Fibroblast of gingiva (primary cell): ENCODE measurements around the gene HORMAD2.

Source experiments
- DNase-seq: peaks from one replicate; pipeline ENCODE4 v3.0.0-alpha.2; 2011; ENCODE audit warnings: low read depth

Gene HORMAD2

DNA sequence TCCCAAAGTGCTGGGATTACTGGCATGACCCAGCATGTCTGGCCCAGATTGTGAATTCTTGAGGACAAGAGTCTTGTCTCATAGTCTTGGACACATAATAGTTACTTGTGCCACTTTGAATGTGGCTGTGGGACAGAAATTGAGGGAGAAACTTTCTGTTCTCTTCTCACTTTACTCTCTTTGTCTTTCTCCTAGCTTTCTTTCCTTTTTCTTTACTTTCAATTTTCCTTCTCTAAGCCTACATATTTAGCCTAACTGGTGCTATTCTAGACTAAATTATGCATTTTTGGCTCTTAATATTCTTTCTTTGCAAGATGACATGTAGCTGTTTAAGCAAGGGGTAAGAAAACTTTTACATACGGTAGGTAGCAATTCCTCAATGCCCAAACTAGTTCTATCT is 33.2 kb downstream of the HORMAD2 start:
- DNase-seq = no peak

DNA sequence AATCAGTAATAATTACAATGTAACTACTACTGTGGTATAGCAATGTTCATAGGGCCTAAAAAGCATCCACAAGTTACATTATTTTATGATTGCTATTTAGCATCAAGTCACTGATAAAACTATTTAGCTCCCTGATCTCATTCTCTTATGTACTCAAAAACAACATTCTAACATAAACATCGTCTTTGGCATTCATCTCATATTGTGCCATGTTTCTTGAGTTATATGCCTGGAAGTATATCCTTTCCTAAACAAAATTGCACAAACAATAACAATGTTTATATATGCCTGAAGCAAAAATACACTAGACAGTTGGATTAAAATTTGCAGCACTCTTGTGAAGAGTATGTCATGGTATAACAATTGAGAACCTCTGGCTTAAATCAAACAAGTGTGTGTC is 34.1 kb downstream of the HORMAD2 start:
- peak; percentile 35 for DNase-seq

DNA sequence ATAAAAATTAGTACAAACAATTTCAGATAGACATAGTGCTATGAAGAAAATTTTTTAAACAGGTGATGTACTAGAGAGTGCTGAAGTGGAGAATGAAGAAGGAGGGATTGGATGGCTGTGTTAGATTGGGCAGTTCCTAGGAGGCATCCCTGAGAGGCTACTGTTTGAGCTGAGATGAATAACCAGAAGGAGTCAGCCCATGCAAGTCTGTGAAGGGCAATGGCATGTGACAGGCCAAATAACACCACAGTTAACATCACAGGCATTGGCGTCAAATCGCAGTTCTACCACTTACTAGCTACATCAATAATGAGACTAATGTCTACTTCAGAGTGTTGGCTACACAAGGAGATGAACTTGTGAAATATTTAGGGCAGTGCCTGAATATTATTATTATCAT is 35.4 kb downstream of the HORMAD2 start:
- no peak for DNase-seq

DNA sequence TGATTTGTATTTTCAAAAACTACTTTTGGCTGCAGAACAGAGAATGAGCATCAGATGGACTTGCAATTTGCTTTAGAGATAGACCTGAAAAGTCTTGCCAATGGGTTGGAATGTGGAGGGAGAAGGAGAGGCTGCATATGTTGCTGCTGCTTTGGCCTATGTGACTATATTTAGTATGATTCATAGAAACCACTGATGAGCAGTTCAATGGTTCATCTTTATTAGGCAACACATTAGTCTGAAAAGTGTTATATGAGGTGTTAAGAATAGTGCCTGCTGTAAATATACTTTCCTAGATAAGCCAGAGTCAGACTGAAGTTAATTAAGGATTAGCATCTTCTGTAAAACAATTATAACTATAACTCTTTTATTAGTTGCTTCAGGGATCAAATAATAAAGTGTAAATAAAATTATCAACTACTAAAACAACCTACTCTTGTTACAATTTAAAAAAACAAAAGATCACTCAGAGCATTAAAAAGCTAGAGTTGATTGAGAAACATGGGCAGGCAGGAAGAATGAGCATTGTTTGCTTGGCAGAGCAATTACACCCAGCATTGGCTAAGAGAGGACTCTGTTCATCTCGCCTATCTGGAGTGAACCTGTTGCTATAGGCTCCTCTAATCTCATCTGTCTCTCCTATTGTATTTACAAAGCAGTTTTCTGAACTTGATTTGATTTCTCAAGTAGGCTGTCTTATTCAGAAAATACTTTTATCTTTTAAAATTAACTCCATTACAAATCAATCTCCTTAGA is 36.3 kb downstream of the HORMAD2 start:
- peak; percentile 3 for DNase-seq

DNA sequence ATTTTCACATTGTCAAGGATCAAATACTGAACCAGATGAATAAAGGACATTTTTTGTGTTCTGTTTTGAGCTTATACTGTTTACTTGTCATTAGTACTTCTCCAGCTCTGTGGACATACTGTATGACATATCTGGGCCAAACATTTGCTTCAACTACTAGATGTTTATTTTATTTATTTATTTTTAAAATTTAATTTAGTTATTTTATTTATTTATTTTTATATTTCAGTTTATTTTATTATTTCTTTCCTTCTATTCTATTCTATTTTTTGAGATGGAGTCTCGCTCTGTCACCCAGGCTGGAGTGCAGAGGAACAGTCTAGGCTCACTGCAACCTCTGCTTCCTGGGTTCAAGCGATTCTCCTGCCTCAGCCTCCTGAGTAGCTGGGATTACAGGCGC is 37.0 kb downstream of the HORMAD2 start:
- DNase-seq = no peak

DNA sequence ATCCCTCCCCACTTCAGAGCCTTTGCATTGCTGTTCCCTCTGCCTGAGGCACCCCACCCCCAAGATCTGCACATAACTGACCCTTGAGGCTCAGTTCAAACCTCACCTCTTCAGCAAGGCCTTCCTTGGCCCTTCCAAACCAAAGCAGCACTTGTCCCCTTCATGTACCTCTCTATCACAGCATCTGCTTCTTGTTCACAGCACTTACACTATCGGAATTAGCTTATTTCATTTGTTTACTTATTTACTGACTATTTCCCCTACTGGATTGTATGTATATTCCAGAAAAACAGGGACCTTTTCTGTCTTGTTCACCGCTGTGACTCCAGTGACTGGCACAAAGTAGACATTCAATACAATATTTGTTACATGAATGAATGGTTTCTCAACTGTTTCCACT is 38.0 kb downstream of the HORMAD2 start:
- no peak for DNase-seq

DNA sequence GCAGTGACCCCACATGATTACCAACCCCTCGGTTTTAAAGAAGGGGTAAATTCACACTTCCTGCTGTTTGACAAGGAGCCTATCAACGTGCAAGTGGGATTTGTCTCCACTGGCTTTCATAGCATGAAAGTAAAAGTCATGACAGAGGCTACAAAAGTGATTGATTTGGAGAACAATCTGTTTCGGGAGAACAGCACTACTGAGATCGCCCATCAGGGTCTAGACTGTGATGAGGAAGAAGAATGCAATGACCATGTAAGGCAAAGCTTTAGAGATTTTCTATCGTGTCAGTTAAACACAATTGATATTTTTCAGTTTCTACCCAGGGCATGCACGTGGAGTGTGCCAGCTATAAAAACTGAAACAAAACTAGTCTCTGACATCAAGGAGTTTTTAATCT is 41.7 kb downstream of the HORMAD2 start:
- no peak for DNase-seq

DNA sequence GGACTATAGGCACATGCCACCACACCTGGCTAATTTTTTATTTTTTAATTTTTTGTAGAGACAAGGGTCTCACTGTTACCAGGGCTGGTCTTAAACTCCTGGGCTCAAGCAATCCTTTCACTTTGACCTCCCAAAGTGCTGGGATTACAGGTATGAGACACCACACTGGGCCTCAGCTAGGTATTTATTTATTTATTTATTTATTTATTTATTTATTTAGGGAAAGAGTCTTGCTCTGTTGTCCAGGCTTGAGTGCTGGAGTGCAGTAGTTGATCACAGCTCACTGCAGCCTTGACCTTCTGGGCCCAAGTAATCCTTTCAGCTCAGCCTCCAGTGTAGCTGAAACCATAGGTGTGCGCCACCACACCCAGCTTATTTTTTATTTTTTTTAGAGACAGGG is 43.2 kb downstream of the HORMAD2 start:
- DNase-seq = no peak

DNA sequence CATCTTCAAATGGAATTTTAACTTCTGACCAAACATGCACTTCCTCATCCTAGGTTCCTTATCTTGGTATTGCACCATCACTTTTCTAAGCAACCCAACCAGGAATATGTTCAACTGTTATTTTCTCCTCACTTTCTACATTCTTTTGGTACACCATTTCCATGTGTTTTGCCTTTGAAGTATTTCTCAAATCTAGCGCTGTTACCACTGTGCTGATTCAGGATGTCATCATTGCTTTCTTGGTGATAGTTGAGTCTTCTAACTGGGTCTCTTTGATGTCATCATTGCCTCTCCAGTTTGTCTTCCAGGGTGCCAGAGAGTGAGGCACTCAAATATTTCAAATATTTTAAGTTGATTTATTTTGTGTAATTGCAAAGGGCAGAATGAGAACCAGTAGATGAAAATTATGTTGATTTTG is 47.5 kb downstream of the HORMAD2 start:
- DNase-seq = peak; percentile 18

DNA sequence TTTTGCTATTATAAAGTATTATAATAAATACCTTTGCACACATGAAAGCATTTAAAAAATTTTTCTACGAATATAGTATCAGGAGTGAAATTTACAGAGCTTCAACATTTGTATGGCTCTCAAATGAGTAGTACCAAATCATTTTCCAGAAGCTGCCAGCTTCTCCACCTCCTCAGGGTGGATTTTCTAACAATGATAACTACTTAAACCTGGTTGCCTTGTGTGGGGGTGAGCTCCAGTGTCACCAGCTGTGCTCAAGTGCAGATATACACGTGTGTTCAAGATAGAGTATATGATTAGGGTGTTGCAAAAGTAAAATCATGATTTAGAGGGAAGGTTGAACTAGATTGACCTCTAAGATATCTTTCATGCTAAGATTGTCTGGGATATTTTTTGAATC is 48.2 kb downstream of the HORMAD2 start:
- no peak for DNase-seq

DNA sequence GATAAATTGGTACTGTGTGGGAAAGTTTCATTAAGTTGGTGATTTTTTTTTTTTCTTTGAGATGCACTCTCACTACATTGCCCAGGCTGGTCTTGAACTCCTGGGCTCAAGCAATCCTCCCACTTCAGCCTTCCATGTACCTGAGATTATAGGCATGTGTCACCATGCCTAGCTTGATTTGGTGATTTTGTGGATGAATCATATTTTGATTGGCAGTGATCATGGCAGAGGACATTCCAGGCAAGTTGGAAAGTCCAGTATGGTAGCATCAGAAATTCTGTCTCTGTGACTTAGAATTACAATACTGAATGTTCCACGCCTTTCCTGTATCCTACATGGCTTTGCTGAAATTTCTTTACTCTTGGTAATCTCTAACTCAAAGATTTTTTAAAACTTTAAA is 49.4 kb downstream of the HORMAD2 start:
- DNase-seq = no peak

DNA sequence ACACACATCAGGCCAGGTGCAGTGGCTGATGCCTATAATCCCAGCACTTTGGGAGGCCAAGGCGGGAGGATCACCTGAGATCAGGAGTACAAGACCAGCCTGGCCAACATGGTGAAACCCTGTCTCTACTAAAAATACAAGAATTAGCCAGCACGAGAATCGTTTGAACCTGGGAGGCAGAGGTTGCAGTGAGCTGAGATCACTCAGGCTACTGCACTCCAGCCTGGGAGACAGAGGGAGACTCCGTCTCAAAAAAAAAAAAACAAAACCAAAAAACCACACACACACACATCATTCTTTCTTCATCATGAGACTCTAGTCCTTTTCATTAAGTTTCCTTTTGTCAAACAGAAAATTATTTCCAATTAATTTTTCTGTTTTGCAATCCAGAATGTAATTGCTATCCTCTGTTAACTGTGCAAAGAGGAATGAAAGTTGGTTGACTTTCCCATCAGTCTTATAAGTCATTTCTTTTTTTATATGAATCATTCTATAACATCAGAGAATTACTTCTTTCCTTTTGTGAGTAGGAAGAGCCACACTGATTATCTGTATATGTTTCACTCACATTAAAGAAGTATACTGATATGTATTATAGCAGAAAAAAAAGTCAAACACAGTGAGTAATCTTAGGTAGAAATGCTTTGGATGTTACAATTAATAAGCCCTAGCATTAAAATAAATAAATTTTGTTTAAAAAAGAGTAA is 52.2 kb downstream of the HORMAD2 start:
- DNase-seq = no peak

DNA sequence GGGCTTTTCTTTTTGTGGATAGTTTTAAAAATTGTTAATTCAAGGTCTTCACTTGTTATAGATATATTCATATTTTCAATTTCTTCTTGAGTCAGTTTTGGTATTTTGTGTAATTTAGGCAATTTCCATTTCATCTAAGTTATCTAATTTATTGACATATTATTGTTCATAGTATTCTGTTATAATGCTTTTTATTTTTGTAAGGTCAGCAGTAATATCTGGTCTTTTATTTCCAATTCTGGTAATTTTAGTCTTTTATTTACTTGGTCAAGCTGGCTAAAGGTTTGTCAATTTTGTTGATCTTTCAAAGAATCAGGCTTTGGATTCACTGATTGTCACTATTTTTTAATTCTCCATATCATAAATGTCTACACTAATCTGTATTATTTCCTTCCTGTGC is 60.1 kb downstream of the HORMAD2 start:
- DNase-seq = no peak

DNA sequence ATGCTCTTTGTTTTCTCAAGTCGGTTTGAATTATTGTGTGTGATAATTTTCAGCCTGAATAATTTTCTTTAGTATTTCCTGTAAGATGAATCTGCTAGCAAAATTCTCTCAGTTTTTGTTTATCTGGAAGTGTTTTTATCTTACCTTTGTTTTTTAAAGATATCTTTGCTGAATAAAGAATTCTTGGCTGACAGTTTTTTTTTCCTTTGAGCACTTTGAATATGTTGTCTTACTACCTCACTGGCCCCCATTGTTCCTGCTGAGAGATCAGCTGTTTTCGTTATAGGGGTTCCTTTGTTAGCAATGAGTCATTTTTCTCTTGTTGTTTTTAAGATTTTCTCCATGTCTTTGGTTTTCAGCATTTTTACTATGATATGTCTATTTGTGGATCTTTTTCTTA is 63.0 kb downstream of the HORMAD2 start:
- DNase-seq = no peak

DNA sequence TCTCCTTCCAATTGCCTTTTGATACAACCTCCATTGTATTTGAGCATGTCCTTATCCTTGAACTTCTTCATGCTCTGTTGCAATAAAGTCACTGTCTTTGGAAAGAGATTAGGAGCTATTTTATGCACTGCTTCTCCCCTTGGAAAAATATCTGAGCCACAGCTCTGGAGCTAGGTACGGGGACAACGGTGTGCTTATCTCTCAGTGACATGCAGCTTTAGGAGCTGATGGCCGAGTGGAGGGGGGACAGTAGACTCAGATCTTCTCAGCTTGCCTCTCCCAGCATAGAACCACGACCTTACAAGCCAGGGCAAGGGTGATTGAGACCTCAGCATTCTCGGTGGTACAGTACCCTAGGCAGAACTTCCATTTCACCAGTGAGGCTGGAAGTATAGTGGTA is 64.1 kb downstream of the HORMAD2 start:
- no peak for DNase-seq

DNA sequence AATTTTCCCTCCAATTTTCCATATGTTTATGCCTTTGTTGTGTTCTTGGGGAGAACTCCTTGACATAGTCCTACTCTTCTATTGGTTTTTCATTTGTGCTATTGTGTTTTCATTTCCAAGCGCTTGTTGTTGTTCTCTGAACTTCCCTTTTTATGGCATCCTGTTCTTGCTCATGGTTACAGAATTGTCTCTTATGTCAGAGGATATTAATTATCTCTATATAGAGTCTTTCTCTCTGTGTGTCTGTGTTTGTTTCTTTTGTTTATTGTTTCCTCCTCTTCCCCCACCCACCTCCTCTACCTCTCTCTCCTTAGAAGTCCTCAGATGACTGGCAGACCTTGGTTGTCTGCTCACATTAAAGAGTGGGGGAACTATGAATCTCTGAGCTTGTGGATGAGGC is 69.9 kb downstream of the HORMAD2 start:
- no peak for DNase-seq

DNA sequence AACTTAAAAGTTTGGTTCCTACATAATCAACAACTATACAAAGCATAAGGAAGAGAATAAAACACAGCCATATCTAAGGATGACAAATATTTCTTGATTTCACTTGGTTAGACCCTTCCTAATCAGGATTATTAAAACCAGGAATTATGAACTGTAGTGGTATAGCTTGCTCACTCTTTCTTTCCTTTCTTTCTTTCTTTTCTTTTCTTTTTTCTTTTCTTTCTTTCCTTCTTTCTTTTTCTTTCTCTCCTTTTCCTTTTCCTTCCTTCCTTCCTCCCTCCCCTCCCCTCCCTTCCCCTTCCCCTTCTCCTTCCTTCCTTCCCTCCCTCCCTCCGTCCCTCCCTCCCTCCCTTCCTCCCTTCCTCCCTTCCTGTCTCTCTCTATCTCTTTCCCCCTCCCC is 78.0 kb downstream of the HORMAD2 start:
- no peak for DNase-seq

DNA sequence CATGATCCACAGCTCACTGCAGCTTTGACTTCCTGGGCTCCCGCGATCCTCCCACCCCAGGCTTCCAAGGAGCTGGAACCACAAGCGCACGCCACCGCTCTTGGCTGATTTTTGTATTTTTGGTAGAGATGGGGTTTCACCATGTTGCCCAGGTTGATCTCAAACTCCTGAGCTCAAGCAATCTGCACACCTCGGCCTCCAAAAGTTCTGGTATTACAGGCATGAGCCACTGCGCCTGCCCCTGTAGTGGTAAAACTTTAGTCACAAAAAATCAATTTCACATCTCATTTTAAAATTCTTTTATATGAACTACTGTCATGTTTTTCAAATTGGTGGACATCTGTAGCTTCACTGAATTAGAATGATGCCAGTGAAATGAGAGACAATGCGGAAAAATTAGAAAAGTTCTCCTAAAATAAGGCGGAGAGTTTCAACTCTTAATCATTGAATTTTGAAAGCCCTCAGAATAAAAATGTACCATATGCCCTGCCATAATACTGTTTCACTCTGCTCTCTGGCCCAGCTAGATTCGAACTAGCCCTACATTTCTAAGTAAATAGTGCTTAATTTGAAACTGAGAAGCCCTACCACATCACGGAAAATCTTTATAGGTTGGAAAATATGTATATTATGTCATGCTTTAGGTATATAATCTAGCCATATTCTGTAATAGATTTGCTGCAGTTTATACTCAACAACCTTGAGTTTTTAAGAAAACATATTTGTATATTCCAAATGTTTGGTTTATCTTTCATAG is 78.7 kb downstream of the HORMAD2 start:
- no peak for DNase-seq

DNA sequence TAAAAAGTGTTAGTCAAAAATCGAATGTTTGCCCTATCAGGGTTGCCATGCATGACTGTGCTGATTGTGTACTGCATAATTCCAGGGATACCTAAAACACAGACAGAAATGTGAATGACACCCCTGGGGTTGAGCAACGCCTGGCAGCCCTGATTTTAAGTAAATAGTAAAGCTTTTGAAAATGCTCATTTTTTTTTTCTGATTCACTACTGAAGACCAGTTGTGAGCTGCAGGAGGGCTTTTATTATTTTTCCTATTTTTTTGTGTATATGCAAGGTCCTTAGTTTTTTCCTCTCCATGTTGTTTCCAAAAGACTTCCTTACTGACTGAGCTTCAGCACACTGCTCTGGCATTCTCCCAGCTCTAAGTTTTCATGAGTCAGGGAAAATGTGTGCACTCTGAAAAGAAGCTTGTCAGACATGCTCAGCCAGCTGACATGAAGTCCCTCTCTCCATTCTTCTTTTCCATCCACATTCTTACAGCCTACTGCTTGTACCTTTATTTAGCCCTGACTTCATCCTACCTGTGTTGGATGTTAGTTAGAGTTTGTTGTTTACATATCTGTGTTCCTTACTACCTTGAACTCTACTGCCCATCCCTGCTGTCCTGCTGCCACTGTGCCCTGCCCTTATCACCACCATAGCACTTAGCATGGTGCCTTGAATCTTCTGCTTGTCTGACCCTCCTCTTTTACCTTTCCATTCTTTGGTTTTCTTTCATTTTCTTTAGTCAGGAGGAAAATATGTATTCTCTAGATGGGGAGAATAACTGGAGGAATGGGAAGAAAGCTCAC is 79.5 kb downstream of the HORMAD2 start:
- DNase-seq = peak; percentile 74

DNA sequence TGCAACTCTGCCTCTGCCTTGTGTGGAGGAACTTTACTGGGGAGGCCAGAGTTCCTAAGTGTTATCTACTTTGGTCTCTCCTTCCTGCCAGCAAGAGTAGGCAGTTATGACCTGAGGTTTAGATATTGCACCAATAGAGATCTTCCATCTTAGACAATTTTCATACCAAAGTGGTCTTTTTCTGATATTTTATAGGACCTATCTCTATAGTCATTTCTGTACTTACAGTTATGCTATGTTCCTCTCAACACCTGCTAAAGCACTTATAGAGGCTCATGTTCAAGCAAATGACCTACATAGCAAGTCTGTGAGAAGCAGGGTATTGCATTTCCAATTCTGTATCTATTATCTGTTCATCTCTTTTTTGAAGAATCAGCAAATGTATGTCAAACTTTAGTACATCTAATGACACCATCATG is 80.8 kb downstream of the HORMAD2 start:
- no peak for DNase-seq

DNA sequence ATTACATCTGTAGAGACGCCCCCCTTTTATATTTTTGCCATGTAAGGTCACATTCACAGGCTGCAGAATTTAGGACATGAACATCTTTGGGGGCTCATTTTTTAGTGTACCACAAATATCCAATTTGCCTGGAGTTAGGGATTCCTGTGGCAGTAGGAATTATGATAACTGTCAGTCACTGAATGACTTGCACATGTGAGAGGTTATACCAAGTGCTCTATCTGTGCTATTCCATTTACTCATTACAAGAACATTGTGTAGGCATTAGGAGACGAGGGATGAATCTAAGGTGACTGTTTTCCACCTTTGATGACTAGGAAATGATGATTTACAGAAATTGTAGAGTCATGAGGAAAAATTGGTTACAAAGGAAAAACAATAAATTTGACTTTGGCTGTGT is 87.0 kb downstream of the HORMAD2 start:
- no peak for DNase-seq

DNA sequence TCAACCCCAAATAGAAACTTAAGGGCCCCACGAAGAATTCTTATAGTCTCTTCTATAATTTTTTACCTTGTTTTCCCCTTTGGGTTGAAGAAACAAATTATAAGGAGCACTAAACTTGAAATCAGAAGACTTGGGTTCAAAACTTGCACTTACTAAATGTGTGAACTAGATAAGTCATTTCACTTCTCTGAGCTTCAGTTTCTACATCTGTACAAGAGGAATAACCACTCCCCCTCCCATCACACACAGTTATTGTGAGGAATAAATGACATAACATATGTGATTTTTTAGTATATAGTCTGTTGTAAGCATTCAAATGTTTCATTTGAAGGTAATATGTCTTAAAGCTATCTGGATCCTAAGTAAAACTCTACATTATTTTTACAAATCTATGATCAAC is 87.5 kb downstream of the HORMAD2 start:
- no peak for DNase-seq
